ENCODE data around the gene RDX. TPM values are rescaled to one million over a fixed set of nuclear protein-coding genes. Genes with fewer than 3 reads are reported as not detected.

The RDX gene
- polyA plus RNA-seq, 2 of the 4 experiments (the other 2 are of a cell fraction), result 158 to 183 TPM

GRCh38 chr11:110305169-110306018, 9.0 kb upstream of the RDX start:
- Histone ChIP-seq H3K4me2 (peak overlapping the region; percentile 40), H3K9me3 (no peaks in the 10 kb centered on the region)

GRCh38 chr11:110303414-110303826, 7.0 kb upstream of the RDX start:
- ATAC-seq, result peak in 1 of 2 experiments; percentile 17; a peak in 1 of 6 replicates
- FAIRE-seq, result no peak
- TF ChIP-seq, protein P1, sequence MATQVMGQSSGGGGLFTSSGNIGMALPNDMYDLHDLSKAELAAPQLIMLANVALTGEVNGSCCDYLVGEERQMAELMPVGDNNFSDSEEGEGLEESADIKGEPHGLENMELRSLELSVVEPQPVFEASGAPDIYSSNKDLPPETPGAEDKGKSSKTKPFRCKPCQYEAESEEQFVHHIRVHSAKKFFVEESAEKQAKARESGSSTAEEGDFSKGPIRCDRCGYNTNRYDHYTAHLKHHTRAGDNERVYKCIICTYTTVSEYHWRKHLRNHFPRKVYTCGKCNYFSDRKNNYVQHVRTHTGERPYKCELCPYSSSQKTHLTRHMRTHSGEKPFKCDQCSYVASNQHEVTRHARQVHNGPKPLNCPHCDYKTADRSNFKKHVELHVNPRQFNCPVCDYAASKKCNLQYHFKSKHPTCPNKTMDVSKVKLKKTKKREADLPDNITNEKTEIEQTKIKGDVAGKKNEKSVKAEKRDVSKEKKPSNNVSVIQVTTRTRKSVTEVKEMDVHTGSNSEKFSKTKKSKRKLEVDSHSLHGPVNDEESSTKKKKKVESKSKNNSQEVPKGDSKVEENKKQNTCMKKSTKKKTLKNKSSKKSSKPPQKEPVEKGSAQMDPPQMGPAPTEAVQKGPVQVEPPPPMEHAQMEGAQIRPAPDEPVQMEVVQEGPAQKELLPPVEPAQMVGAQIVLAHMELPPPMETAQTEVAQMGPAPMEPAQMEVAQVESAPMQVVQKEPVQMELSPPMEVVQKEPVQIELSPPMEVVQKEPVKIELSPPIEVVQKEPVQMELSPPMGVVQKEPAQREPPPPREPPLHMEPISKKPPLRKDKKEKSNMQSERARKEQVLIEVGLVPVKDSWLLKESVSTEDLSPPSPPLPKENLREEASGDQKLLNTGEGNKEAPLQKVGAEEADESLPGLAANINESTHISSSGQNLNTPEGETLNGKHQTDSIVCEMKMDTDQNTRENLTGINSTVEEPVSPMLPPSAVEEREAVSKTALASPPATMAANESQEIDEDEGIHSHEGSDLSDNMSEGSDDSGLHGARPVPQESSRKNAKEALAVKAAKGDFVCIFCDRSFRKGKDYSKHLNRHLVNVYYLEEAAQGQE (IDR thresholded peaks at IDR 0.05), result no peak
- TF ChIP-seq EHF (CRISPR knock-in tag; IDR thresholded peaks at IDR 0.05), result no peak
- TF ChIP-seq HOXA7 (CRISPR knock-in tag; IDR thresholded peaks at IDR 0.05), result no peak
- no peak for TF ChIP-seq NR3C1 (IDR thresholded peaks at IDR 0.05)
- TF ChIP-seq NFE2L2 (conservative IDR thresholded peaks at IDR 0.05; ENCODE audit: low read length), result no peak
- TF ChIP-seq EHMT2 (IDR thresholded peaks at IDR 0.05; ENCODE audit: low read depth), result no peak
- TF ChIP-seq HOXB5 (CRISPR knock-in tag; IDR thresholded peaks at IDR 0.05), result no peak
- TF ChIP-seq EP300 (IDR thresholded peaks at IDR 0.05), result no peak
- TF ChIP-seq HDAC2 (IDR thresholded peaks at IDR 0.05), result no peak
- TF ChIP-seq CHD2 (IDR thresholded peaks at IDR 0.05; ENCODE audit: low read length, partially characterized antibody), result no peak
- TF ChIP-seq FOSB (CRISPR knock-in tag; IDR thresholded peaks at IDR 0.05), result no peak
- TF ChIP-seq HES2 (IDR thresholded peaks at IDR 0.05), result no peak
- no peak for TF ChIP-seq GATA3 (IDR thresholded peaks at IDR 0.05; ENCODE audit: borderline replicate concordance)
- no peak for TF ChIP-seq HEYL (CRISPR knock-in tag; IDR thresholded peaks at IDR 0.05)
- no peak for TF ChIP-seq RFX5 (IDR thresholded peaks at IDR 0.05)

More at GRCh38 chr11:110305169-110306018, 9.0 kb upstream of the RDX start:
- DNase-seq (ENCODE audit: low read depth in 1 of 2, low spot score in 1 of 2) (peak in 1 of 2 experiments; percentile 68), ATAC-seq (peak; percentile 80 to 85), FAIRE-seq (peak; percentile 68)
- Histone ChIP-seq H3K4me3 (no peak overlapping the region), H3K4me1 (peaks cover 56% of the 10 kb centered on the region), H3K27ac (peak overlapping the region; percentile 77 to 90)
- POLR2A ChIA-PET, result interaction anchor here (2.2 kb wide), 1 partner anchor 52 kb away, joined by 8 read pairs; no protein-coding TSS in a partner anchor
- CTCF ChIA-PET, result interaction anchor here (0.9 to 2.0 kb wide), 3 partner anchors 8 to 72 kb away, joined by 3 to 5 read pairs (median 3); partner anchors contain the start of gene RDX
- TF ChIP-seq CBX2 (IDR thresholded peaks at IDR 0.05; ENCODE audit: borderline replicate concordance, low read depth) (no peak), JUN (IDR thresholded peaks at IDR 0.05) (peak in 1 of 2 experiments; percentile 77; a peak in 3 of 5 replicates), RARB (CRISPR knock-in tag; IDR thresholded peaks at IDR 0.05) (no peak), RFX5 (IDR thresholded peaks at IDR 0.05) (no peak), ELK1 (IDR thresholded peaks at IDR 0.05; ENCODE audit: low read depth, low read length) (no peak), EP300 (IDR thresholded peaks at IDR 0.05) (peak; percentile 75 to 80; a peak in 4 of 5 replicates), MYC (IDR thresholded peaks at IDR 0.05; ENCODE audit: borderline replicate concordance, low read length) (no peak), MAZ (IDR thresholded peaks at IDR 0.05; ENCODE audit: borderline replicate concordance, low read depth, low read length) (no peak), JUNB (IDR thresholded peaks at IDR 0.05) (peak; percentile 88), BCL3 (IDR thresholded peaks at IDR 0.05) (0 out of 3 replicates have a peak, but pooled peaks have one; percentile 16), HDAC2 (IDR thresholded peaks at IDR 0.05) (no peak), RCOR1 (IDR thresholded peaks at IDR 0.05; ENCODE audit: low read depth, low read length) (no peak), FOSL2 (IDR thresholded peaks at IDR 0.05) (no peak; the same call in 1 of the 2 replicates), FOSL2 (CRISPR knock-in tag; IDR thresholded peaks at IDR 0.05) (peak; percentile 78), RAD21 (conservative IDR thresholded peaks at IDR 0.05 in 1 of 2, IDR thresholded peaks at IDR 0.05 in 1 of 2) (no peak), HOXB5 (CRISPR knock-in tag; IDR thresholded peaks at IDR 0.05) (no peak), NR3C1 (IDR thresholded peaks at IDR 0.05) (no peak), GATA3 (IDR thresholded peaks at IDR 0.05; ENCODE audit: borderline replicate concordance) (peak; percentile 96), MAX (IDR thresholded peaks at IDR 0.05) (0 out of 2 replicates have a peak, but pooled peaks have one; percentile 33), FOXS1 (CRISPR knock-in tag; IDR thresholded peaks at IDR 0.05) (no peak), CEBPB (IDR thresholded peaks at IDR 0.05) (peak; percentile 71 to 81), TFCP2L1 (CRISPR knock-in tag; IDR thresholded peaks at IDR 0.05) (no peak), EHF (CRISPR knock-in tag; IDR thresholded peaks at IDR 0.05) (no peak)
- TF ChIP-seq, protein P2, sequence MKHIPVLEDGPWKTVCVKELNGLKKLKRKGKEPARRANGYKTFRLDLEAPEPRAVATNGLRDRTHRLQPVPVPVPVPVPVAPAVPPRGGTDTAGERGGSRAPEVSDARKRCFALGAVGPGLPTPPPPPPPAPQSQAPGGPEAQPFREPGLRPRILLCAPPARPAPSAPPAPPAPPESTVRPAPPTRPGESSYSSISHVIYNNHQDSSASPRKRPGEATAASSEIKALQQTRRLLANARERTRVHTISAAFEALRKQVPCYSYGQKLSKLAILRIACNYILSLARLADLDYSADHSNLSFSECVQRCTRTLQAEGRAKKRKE (CRISPR knock-in tag; IDR thresholded peaks at IDR 0.05; ENCODE audit: low read depth), result no peak

More at GRCh38 chr11:110303414-110303826, 7.0 kb upstream of the RDX start:
- DNase-seq (ENCODE audit: low read depth in 1 of 2, low spot score in 1 of 2), result no peak
- no peak overlapping the region for H3K4me3 ChIP-seq
- H3K27ac ChIP-seq, result peak overlapping the region; percentile 57 to 85
- peak overlapping the region; percentile 22; the same call in 2 of the 3 replicates for H3K4me2 ChIP-seq
- H3K4me1 ChIP-seq, result peaks cover 46% of the 10 kb centered on the region
- H3K9me3 ChIP-seq, result peaks cover 4% of the 10 kb centered on the region; the same call in 2 of the 3 replicates
- POLR2A ChIA-PET, result no interaction called here
- CTCF ChIA-PET, result no interaction called here
- 65% methylated on average over 5 of the region's 5 CpGs for WGBS (ENCODE audit: missing lambda C conversion rate)

Data from A549 (cell line).